Fibroblast of skin of left biceps (primary cell): ENCODE data around the gene LGALS9B.
A peak's percentile ranks its signal among the peaks of the same experiment; 100 is the strongest.
"Not testable (repeated sequence)": the region's sequence is repeated elsewhere in the genome, so short reads cannot be mapped to it uniquely, and the experiment has no call there.

Experiments used
- DNase-seq, 2 experiments: peaks; one replicate each; pipeline ENCODE4 v3.0.0-alpha.2; 2013; ENCODE audit warnings: low read depth in 2 of 2

Gene LGALS9B

GRCh38 chr17:20467447-20467846 lies at the start of gene LGALS9B:
Gene LGALS9B, minus strand, starts transcription at chr17:20467539. Its CDS starts 69 bp downstream, at chr17:20467470.
- DNase-seq = not testable (repeated sequence)

- not testable (repeated sequence) for DNase-seq
These were observed 49.6 kb upstream of the LGALS9B start for GRCh38 chr17:20516986-20517385.

- DNase-seq = not testable (repeated sequence)
These were observed 47.8 kb upstream of the LGALS9B start for GRCh38 chr17:20515099-20515498.

- not testable (repeated sequence) for DNase-seq
These were observed 46.2 kb upstream of the LGALS9B start for GRCh38 chr17:20513539-20513938.

GRCh38 chr17:20512378-20512777 lies 45.0 kb upstream of the LGALS9B start:
- not testable (repeated sequence) for DNase-seq

- not testable (repeated sequence) for DNase-seq
These were observed 44.4 kb upstream of the LGALS9B start for GRCh38 chr17:20511778-20512177.

GRCh38 chr17:20505333-20505732 lies 38.0 kb upstream of the LGALS9B start:
- DNase-seq = not testable (repeated sequence)

- not testable (repeated sequence) for DNase-seq
These were observed 37.2 kb upstream of the LGALS9B start for GRCh38 chr17:20504388-20505066.

GRCh38 chr17:20501896-20502295 lies 34.6 kb upstream of the LGALS9B start:
- DNase-seq = not testable (repeated sequence)

- not testable (repeated sequence) for DNase-seq
These were observed 33.0 kb upstream of the LGALS9B start for GRCh38 chr17:20500346-20500745.

- not testable (repeated sequence) for DNase-seq
These were observed 28.1 kb upstream of the LGALS9B start for GRCh38 chr17:20495420-20495819.

GRCh38 chr17:20494735-20495134 lies 27.4 kb upstream of the LGALS9B start:
- DNase-seq = not testable (repeated sequence)

GRCh38 chr17:20494147-20494546 lies 26.8 kb upstream of the LGALS9B start:
- DNase-seq = not testable (repeated sequence)

- DNase-seq = not testable (repeated sequence)
These were observed 25.6 kb upstream of the LGALS9B start for GRCh38 chr17:20492971-20493370.

- not testable (repeated sequence) for DNase-seq
These were observed 24.8 kb upstream of the LGALS9B start for GRCh38 chr17:20492099-20492498.

GRCh38 chr17:20484930-20485329 lies 17.6 kb upstream of the LGALS9B start:
- peak; percentile 12 to 31 for DNase-seq

- peak; percentile 23 to 29 for DNase-seq
These were observed 12.7 kb upstream of the LGALS9B start for GRCh38 chr17:20479889-20480591.

- not testable (repeated sequence) for DNase-seq
These were observed 10.2 kb upstream of the LGALS9B start for GRCh38 chr17:20477398-20478071.

GRCh38 chr17:20475137-20475831 lies 7.9 kb upstream of the LGALS9B start:
- not testable (repeated sequence) for DNase-seq

- DNase-seq = not testable (repeated sequence)
These were observed 6.7 kb upstream of the LGALS9B start for GRCh38 chr17:20474081-20474480.

- DNase-seq = not testable (repeated sequence)
These were observed 2.6 kb upstream of the LGALS9B start for GRCh38 chr17:20469946-20470345.

GRCh38 chr17:20469107-20469506 lies 1.8 kb upstream of the LGALS9B start:
- not testable (repeated sequence) for DNase-seq
